Chondrocyte (in vitro differentiated cells): ENCODE data around the gene AGL. TPM values are rescaled to one million over a fixed set of nuclear protein-coding genes. Genes with fewer than 3 reads are reported as not detected.
"Not testable (repeated sequence)": the region's sequence is repeated elsewhere in the genome, so short reads cannot be mapped to it uniquely, and the experiment has no call there.

ENCODE experiments used
- DNase-seq: peaks from one replicate; pipeline ENCODE4 v3.0.0; 2021; ENCODE audit warnings: mixed read lengths, low spot score
- H3K27ac Mint-ChIP-seq: one replicate; pipeline ENCODE4 v1.8.0; 2021; ENCODE audit warnings: mild to moderate bottlenecking, moderate library complexity, mixed read lengths; ENCODE audit not compliant: unreplicated experiment
- H3K27me3 Mint-ChIP-seq: 2 replicates; pipeline ENCODE4 v1.8.0; 2021; ENCODE audit warnings: low read depth, mixed read lengths
- H3K36me3 Mint-ChIP-seq: 2 replicates; pipeline ENCODE4 v1.8.0; 2021; ENCODE audit warnings: low read depth, mixed read lengths
- H3K4me1 Mint-ChIP-seq: 2 replicates; pipeline ENCODE4 v1.8.0; 2021; ENCODE audit warnings: low read depth, mild to moderate bottlenecking, mixed read lengths
- H3K4me3 Mint-ChIP-seq: one replicate; pipeline ENCODE4 v1.8.0; 2021; ENCODE audit warnings: mild to moderate bottlenecking, moderate library complexity, mixed read lengths; ENCODE audit not compliant: unreplicated experiment
- H3K9me3 Mint-ChIP-seq: 2 replicates; pipeline ENCODE4 v1.8.0; 2021; ENCODE audit warnings: low read depth, mixed read lengths
- CTCF ChIP-seq: fragments of 200-600 bp; sonication (generic); IDR thresholded peaks from 2 replicates; pipeline ENCODE4 v1.5.0; 2021; ENCODE audit warnings: antibody characterized with exemption, mild to moderate bottlenecking, moderate library complexity
- total RNA-seq: library from RNA; stranded (reverse); gene quantifications from 3 replicates; pipeline ENCODE4 v1.2.1, GENCODE V29; 2021

AGL gene
- total RNA-seq, 1 donor from 2014 or later, result 12.6 TPM

GRCh38 chr1:99970713-99971255 lies 120.6 kb downstream of the AGL start:
- H3K9me3 Mint-ChIP-seq, result no peaks in the 10 kb centered on the region
- peak overlapping the region; percentile 98 for H3K27ac Mint-ChIP-seq
- no peaks in the 10 kb centered on the region for H3K27me3 Mint-ChIP-seq
- peaks cover 32% of the 10 kb centered on the region for H3K4me1 Mint-ChIP-seq
- peak overlapping the region; percentile 98 for H3K4me3 Mint-ChIP-seq
- no peak for TF ChIP-seq CTCF
- no peak for DNase-seq
- peaks cover 3% of the 10 kb centered on the region for H3K36me3 Mint-ChIP-seq

- peaks cover 32% of the 10 kb centered on the region for H3K4me1 Mint-ChIP-seq
- peak overlapping the region; percentile 63 for H3K27ac Mint-ChIP-seq
- not testable (repeated sequence) for H3K27me3 Mint-ChIP-seq, H3K36me3 Mint-ChIP-seq, DNase-seq, H3K9me3 Mint-ChIP-seq, H3K4me3 Mint-ChIP-seq
Observed at GRCh38 chr1:99972066-99972465, 121.9 kb downstream of the AGL start.

Other genes starting within 250 kb of the AGL start
- gene PALMD, start 204.2 kb upstream of the AGL start, total RNA-seq, result 6.2 to 16.5 TPM (median 6.9 TPM) in 3 replicates
- 2.0 to 5.2 TPM (median 2.2 TPM) in 3 replicates for gene FRRS1, start 83.7 kb upstream of the AGL start, total RNA-seq
- gene SLC35A3, start 119.6 kb downstream of the AGL start, total RNA-seq, result 14.7 to 23.0 TPM (median 18.3 TPM) in 3 replicates